Measurements from ENCODE around the gene KCNJ14.
A peak's percentile ranks its signal among the peaks of the same experiment; 100 is the strongest.

The KCNJ14 gene

GRCh38 chr19:48502350-48503018, 47.1 kb downstream of the KCNJ14 start:
- DNase-seq (ENCODE audit: extremely low read depth in 1 of 2, low read depth in 1 of 2), result no peak

DNA sequence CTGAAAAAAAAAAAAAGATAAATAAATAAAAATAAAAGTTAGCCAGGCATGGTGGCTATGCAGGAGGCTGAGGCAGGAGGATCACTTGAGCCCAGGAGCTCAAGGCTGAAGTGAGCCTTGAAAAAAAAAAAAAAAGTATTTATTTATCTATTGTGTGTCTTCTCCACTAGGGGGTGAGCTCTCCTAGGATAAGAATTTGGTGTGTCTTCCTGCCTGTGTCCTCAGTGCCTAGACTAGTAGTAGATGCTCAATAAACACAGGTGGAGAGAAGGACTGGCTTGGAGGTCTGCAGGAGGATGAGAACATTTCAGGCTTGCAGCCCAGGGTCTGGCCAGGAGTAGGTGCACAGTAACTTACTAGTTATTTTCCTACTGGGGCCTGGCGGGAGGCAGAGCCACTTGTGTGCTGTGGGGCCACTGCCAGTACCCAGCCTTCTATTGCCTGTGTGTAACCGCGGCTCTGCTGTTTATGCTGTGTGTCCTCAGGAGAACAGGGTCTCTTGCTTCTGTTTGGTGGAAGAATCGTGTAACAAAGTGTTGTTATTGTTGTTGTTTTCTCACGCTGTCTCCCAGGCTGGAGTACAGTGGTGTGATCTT, 50.9 kb downstream of the KCNJ14 start:
- no peak for DNase-seq (ENCODE audit: extremely low read depth in 1 of 2, low read depth in 1 of 2)

DNA sequence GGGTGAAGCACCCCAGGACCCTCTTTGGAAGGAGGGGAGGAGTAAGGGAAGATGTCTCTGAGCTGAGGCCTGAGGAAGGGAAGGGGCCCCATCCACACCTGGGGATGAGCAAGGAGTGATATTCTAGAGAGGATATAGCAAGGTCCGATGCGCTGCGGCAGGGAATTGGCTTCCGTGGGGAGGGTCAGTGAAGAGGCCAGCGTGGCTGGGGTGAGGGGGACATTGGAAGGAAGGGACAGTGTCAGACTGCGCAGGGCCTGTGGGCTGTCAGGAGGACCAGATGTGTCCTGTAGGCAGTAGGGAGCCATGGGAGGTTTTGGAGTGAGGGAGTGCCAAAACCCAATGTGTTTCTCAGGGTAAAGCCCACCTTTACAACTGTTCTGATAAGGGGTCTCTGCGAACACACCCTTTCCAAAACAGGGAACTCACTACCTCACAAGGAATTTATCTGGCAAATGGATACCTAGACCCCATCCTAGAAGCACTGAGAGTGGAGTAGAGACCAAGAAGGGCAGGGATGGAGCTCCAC, 52.6 kb downstream of the KCNJ14 start:
- no peak for DNase-seq (ENCODE audit: extremely low read depth in 1 of 2, low read depth in 1 of 2)

DNA sequence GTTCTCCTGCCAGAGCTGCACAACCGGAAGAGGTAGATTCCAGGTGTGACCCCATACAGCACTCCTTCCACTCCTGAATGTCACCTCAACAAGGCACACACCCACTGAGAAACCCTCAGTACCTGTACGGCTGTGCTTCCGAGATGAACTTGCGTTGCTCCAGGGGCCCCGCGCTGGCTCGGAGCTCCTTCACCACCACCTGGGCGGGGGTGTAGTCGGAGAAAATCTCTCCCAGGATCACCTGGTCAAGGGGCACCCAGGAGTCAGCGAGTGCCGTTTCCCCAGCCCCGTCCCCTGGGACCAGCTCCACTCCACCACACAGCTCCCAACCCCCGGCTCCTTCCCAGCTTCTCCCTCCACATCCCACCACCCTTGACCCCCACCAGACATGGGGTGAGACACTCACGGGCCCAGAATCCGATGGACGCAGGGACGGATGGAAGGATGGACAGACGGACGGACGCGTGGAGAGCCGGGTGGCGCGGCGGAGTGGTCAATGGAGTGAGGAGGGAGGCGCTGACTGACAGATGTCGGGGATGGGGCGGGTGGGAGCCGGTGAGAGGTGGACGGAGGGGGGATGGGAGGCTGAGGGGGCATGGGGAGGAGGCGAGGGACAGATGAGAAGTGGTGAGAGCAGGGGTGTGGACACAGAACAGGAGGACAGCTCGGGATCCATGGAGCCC, 53.5 kb downstream of the KCNJ14 start:
- DNase-seq (ENCODE audit: extremely low read depth in 1 of 2, low read depth in 1 of 2), result no peak

DNA sequence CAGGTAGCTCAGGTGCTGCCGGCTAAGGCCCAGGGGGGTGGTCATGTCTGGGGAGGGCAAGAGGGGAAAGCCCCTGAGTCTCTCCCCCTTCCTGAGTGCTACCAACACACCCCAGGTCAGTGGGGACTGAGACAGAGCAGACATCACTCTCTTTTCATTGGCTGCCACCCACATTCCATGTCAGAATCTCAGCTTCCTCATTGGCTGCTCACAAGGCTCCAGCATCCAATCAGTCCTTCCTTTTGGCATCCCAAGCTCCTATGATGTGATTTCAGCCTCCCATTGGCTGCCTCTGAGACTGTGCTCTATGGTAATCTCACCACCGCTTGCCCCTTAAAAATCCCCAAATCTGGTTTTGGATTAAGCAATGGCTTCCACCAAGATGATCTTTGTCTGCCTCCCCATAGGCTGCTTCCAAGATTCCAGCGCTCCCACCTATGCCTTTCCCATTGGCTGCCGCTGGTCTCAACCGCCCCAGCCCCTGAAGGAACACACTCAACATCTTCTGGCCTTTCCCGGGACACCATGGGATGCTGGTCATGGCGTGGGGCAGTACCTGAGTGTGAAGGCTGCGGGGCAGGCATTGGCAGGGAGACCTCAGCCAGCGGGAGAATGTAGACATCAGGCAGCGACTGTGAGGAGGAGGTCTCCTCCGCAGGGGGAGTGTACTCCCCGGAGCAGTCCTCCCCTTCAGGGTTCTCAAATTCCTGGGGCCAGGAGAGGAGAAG, 54.3 kb downstream of the KCNJ14 start:
- DNase-seq (ENCODE audit: extremely low read depth in 1 of 2, low read depth in 1 of 2), result no peak

DNA sequence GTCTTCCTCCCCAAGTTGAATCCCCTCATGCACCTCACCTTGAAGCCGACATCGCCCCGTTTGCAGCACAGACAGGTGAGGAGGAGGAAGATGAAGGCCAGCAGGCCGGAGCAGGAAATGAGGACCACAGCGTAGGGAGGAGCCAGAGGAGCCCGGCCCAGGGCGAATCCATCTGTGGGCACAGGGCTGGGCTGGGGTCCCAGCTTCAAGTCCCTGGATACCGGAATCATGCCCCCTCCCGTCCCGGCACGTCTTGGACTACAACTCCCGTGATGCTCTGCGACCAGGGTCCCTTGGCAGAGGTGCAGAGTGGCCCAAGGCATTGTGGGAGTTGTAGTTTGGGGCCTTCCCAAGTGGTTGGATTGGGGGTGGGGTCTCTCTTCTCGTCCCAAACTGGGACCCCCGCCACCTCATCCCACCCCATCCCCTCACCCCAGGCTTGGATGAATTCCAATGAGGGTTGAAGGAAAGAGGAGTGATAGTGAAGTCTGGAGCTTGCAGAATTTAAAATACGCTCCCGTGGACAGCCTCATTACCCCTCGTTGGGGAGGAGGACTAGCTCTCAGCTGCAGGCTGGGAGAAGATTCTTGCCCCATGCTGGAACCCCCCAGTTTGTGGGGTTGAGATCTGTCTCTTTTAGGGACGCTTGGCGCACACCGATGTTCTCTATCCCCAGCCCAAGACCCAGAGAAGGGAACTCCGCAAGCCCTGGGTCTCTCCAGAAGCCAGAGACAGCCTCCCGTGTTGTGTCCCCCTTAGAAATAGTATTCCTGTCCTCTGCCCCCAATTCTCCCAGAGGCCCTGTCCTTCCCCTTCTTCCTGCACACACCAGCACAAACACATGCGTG, 55.3 kb downstream of the KCNJ14 start:
- DNase-seq (ENCODE audit: extremely low read depth in 1 of 2, low read depth in 1 of 2), result peak in 1 of 2 donors; percentile 64

DNA sequence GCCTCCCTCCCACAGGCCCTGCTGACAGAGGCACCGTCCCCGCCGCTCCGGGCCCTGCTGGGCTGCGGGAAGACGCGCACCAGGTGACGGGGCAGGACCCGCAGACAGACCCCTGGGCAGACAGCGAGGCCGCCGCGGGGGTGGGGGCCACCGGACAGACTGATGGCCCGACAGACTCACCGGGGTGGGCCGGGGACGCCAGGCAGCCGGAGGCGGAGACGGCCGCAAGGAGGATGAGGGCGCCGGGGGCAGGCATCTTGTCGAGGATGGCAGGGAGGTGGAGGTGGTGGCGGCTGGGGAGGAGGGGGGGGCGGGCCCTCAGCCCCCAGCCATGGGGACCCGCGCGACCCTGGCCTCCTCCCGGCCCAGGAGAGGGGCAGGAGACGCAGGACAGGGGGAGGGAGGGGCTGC, 56.0 kb downstream of the KCNJ14 start:
- no peak for DNase-seq (ENCODE audit: extremely low read depth in 1 of 2, low read depth in 1 of 2)

DNA sequence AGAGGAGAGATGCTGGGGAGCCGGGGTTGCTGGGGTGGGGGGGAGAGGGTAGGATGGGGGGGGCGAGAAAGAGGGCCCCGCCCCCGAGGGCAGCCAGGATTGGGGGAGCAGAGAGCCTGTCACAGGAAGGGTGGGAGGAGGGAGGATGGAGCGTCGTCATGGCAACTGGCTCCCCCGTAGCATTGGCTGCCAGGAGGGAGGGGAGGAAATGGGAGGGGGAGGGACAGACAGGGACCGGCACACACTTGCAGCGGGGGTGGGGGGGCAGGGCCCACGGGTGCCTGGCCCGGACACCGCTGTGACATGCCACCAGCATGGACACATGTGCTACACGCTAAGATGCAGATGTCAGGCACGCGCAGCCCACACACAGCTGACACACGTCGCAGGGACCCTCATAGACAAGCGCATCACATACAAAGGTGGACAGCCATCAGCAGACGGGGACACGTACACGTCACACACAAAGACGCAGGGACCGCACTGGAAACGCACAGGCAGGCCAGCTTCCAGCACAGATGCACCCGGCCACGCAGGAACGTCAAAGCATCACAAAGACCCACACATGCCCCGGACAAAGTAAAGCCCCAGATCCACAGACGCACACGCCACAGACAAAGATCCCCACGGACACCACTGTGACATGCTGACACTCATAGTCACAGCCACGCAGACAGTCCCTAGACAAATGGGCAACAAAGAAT, 56.6 kb downstream of the KCNJ14 start, which contains the start of gene LMTK3:
Gene LMTK3, minus strand, starts transcription at position 36 of the 704 bp plus-strand sequence. CDS start 259 bp downstream, outside the sequence.
- peak; percentile 53 to 70 for DNase-seq (ENCODE audit: extremely low read depth in 1 of 2, low read depth in 1 of 2)

DNA sequence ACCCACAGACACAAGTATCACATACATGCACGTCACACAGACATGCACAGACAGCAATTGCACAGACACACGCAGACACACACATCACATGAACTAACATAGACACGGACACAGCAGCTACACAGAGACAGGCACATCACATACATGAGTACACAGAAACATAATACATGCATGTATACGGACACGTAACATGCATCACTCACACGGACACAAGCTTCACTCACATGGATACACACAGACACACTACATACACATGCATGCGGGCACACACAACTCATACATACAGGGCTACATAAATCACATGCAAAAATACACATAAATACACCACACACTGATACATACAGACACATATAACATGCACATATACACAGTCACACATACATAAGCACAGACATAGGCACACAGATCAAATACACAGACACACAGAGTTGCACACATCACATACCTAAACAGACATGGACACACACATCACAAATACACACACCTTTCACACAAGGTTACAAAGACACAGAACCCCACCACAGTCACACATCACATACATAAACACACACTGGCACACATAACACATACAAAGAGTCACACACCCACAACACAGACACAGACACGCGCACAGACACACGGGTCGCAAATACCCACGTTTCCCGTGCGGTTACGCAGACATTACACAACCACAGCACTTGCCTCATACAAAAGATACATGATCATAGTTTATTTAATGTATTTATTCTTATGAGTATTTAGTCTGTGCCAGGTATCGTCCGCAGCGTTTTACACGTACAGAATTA, 57.3 kb downstream of the KCNJ14 start:
- no peak for DNase-seq (ENCODE audit: extremely low read depth in 1 of 2, low read depth in 1 of 2)

DNA sequence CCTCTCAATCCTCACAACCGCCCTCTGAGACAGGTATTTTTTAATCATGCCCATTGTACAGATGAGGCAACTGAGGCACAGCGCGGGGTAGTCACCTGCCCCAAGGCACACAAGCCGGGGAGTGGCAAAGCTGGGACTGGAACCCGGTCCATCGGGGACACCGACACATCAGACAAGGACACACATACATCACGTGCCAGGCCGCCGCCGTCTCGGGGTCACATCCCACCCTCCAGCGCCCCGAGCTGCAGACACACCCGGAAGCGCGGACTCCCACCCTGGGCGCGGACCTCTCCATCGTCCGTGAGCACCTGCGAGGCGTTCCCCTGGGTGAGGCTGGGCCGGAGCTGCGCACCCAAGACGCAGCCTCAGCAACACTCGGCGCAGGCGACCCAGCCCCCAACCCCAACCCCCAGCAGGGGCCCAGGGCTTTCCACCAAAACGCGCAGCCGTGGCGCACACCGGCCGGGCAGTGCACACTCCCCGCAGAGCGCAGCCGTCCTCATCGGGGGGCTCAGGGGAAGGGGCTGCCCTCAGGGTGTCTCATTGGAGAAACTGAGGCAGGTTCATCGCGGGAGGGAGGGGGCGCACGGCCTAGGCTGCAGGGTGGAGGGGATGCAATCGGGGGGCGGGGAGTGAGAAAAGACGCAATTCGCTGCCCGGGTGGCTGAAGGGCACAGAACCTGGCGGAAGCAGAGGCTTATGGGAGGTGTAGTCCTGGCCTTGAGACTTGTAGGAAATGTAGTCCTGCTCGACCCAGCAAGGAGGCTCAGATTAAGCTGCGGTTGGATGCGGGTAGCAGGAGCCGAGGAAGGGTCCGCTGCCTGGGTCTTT, 58.1 kb downstream of the KCNJ14 start:
- peak; percentile 43 to 64 for DNase-seq (ENCODE audit: extremely low read depth in 1 of 2, low read depth in 1 of 2)

DNA sequence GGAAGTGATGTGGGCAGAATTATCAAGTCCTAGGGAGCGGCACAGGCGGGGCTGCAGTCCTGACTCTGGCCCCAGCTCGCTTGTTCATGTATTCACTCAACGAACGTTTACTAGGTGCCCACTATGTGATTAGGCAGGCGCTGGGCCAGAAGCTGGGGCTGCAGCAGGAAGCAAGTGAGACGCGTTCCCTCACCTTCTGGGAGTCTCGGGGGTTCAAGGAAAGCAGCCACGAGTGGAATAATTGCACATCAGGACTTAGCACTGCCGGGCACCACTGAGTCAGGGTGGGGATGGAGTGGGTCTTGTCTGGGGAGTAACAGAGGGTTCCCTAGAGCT, 58.7 kb downstream of the KCNJ14 start:
- no peak for DNase-seq (ENCODE audit: extremely low read depth in 1 of 2, low read depth in 1 of 2)

DNA sequence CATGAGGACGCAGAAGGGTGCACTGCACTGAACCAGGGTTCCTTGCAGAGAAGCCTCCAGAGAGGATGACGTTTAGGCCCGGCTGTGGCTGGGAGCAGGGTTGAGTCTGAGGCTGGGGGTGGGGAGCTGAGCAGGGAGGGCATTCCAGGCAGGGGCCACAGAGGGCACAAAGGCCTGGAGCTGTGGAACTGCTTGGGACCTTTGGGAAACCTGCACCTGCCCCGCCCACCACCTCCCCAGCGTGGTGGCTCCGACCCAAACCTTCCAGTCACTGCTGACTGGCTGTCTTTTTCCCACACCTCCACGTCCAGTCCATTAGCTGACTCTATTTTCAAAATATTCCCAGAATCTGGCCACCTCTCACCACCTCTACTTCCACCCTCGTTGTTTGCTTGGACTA, 61.2 kb downstream of the KCNJ14 start:
- DNase-seq (ENCODE audit: extremely low read depth in 1 of 2, low read depth in 1 of 2), result no peak
